ENCODE measurements around the gene THSD8.

DNA sequence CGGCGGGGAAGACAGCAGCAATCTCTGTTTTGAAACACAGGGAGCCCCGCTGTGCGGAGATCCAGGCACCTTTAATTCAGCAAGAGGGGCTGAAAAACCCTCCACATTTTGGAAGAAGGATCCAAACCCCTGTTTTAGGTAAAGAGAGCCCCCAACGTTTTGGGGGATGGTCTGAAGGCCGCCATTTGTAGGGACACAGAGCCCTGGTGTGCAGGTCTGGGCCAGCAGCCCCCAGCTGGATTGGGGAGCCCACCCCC, 23.0 kb upstream of the THSD8 start:
- TF ChIP-seq POLR2A (IDR thresholded peaks at IDR 0.05) = no peak
- TF ChIP-seq, protein P1, sequence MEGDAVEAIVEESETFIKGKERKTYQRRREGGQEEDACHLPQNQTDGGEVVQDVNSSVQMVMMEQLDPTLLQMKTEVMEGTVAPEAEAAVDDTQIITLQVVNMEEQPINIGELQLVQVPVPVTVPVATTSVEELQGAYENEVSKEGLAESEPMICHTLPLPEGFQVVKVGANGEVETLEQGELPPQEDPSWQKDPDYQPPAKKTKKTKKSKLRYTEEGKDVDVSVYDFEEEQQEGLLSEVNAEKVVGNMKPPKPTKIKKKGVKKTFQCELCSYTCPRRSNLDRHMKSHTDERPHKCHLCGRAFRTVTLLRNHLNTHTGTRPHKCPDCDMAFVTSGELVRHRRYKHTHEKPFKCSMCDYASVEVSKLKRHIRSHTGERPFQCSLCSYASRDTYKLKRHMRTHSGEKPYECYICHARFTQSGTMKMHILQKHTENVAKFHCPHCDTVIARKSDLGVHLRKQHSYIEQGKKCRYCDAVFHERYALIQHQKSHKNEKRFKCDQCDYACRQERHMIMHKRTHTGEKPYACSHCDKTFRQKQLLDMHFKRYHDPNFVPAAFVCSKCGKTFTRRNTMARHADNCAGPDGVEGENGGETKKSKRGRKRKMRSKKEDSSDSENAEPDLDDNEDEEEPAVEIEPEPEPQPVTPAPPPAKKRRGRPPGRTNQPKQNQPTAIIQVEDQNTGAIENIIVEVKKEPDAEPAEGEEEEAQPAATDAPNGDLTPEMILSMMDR (IDR thresholded peaks at IDR 0.05) = no peak

All from testis (tissue), 2 donors.